Osteoblast (primary cell): ENCODE results near the gene SLC25A10. TPM values are rescaled to one million over a fixed set of nuclear protein-coding genes. Genes with fewer than 3 reads are reported as not detected.

Source experiments
- DNase-seq: peaks from one replicate; pipeline ENCODE4 v3.0.0; 2011; ENCODE audit warnings: low spot score, mixed read lengths; ENCODE audit not compliant: insufficient read length; ENCODE audit errors: missing footprints
- H2AFZ ChIP-seq: 2 replicates; pipeline ENCODE4 v1.6.0; 2011; ENCODE audit warnings: mild to moderate bottlenecking, low read length
- H3K27ac ChIP-seq: 2 replicates; pipeline ENCODE4 v1.5.1; 2011; ENCODE audit warnings: mild to moderate bottlenecking, low read depth, low read length, moderate library complexity
- H3K27me3 ChIP-seq: 2 replicates; pipeline ENCODE4 v1.6.0; 2012; ENCODE audit warnings: mild to moderate bottlenecking, control low read depth, inconsistent platforms, low read length, moderate library complexity; ENCODE audit not compliant: insufficient read depth
- H3K36me3 ChIP-seq: 2 replicates; pipeline ENCODE4 v1.5.1; 2011; ENCODE audit warnings: mild to moderate bottlenecking, low read length, control low read depth, moderate library complexity; ENCODE audit not compliant: insufficient read depth
- H3K4me1 ChIP-seq: 2 replicates; pipeline ENCODE4 v1.5.1; 2011; ENCODE audit warnings: mild to moderate bottlenecking, low read length, control low read depth, moderate library complexity; ENCODE audit not compliant: insufficient read depth
- H3K4me2 ChIP-seq: 2 replicates; pipeline ENCODE4 v1.6.0; 2011; ENCODE audit warnings: mild to moderate bottlenecking, low read length; ENCODE audit not compliant: insufficient read depth
- H3K4me3 ChIP-seq: fragments of 200-600 bp; sonication (generic); 3 replicates; pipeline ENCODE4 v1.5.1; 2012; ENCODE audit warnings: mild to moderate bottlenecking, low read length, inconsistent platforms; ENCODE audit not compliant: insufficient read depth
- H3K79me2 ChIP-seq: 2 replicates; pipeline ENCODE4 v1.6.0; 2012; ENCODE audit warnings: mild to moderate bottlenecking, low read length, control low read depth, inconsistent platforms; ENCODE audit not compliant: insufficient read depth
- H3K9me3 ChIP-seq: 2 replicates; pipeline ENCODE4 v1.5.1; 2011; ENCODE audit warnings: low read depth, low read length, control low read depth
- H4K20me1 ChIP-seq: 2 replicates; pipeline ENCODE4 v1.6.0; 2012; ENCODE audit warnings: mild to moderate bottlenecking, low read length, control low read depth; ENCODE audit not compliant: insufficient read depth
- CTCF ChIP-seq: IDR thresholded peaks from 2 replicates; pipeline ENCODE4 v1.5.1; 2011; ENCODE audit warnings: mild to moderate bottlenecking, low read depth, low read length, moderate library complexity; ENCODE audit errors: extremely low read depth
- total RNA-seq: library from RNA; depleted of rRNA; stranded (reverse); fragments of >200 nt; gene quantifications from 2 replicates; pipeline ENCODE4 v1.2.3, GENCODE V29; 2012

The SLC25A10 gene
- total RNA-seq, 1 donor = 7.6 TPM

DNA sequence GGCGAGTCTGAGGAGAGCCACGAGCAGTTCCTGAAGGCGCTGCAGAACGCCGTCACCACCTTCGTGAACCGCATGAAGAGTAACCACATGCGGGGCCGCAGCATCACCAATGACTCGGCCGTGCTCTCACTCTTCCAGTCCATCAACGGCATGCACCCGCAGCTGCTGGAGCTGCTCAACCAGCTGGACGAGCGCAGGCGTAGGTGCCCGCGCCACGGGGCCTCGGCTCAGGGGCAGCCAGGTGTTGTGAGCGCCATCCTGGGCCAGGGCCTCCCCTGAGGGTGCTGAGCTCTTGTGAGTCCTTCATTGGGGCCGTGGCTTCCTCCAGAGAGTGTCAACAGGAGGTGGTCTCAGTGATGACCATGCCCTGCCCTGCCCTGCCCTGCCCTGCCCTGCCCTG lies 16.3 kb upstream of the SLC25A10 start:
- Histone ChIP-seq H3K4me2 (no peak overlapping the region), H3K4me1 (no peaks in the 10 kb centered on the region), H2AFZ (no peak overlapping the region), H3K4me3 (no peak overlapping the region), H3K79me2 (peaks cover 80% of the 10 kb centered on the region), H3K27ac (no peak overlapping the region), H4K20me1 (peaks cover 38% of the 10 kb centered on the region), H3K9me3 (no peaks in the 10 kb centered on the region), H3K36me3 (peaks cover 81% of the 10 kb centered on the region), H3K27me3 (no peaks in the 10 kb centered on the region)
- TF ChIP-seq CTCF = no peak
- DNase-seq = no peak

DNA sequence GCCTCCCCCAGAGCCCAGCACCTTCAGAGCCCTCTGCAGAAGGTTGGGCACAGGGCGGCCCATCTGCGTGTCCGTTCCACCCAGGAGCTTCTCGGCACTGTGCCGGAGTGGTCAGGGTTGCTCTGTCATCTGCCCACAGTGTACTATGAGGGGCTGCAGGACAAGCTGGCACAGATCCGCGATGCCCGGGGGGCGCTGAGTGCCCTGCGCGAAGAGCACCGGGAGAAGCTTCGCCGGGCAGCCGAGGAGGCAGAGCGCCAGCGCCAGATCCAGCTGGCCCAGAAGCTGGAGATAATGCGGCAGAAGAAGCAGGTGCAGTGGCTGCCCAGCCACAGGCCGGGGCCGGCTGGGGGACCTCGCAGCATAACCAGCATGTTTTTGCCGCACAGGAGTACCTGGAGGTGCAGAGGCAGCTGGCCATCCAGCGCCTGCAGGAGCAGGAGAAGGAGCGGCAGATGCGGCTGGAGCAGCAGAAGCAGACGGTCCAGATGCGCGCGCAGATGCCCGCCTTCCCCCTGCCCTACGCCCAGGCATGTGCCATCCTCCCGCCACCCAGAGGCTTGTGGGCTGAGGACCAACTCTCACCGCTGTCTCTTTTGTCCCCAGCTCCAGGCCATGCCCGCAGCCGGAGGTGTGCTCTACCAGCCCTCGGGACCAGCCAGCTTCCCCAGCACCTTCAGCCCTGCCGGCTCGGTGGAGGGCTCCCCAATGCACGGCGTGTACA lies 15.7 kb upstream of the SLC25A10 start:
- H3K4me3 ChIP-seq = no peak overlapping the region
- no peak overlapping the region for H3K4me2 ChIP-seq
- H3K36me3 ChIP-seq = peaks cover 81% of the 10 kb centered on the region
- TF ChIP-seq CTCF = no peak
- H3K9me3 ChIP-seq = no peaks in the 10 kb centered on the region
- no peak overlapping the region for H3K27ac ChIP-seq
- DNase-seq = no peak
- no peaks in the 10 kb centered on the region for H3K4me1 ChIP-seq
- H4K20me1 ChIP-seq = peaks cover 40% of the 10 kb centered on the region
- H3K27me3 ChIP-seq = no peaks in the 10 kb centered on the region
- H2AFZ ChIP-seq = no peak overlapping the region
- peaks cover 80% of the 10 kb centered on the region for H3K79me2 ChIP-seq

DNA sequence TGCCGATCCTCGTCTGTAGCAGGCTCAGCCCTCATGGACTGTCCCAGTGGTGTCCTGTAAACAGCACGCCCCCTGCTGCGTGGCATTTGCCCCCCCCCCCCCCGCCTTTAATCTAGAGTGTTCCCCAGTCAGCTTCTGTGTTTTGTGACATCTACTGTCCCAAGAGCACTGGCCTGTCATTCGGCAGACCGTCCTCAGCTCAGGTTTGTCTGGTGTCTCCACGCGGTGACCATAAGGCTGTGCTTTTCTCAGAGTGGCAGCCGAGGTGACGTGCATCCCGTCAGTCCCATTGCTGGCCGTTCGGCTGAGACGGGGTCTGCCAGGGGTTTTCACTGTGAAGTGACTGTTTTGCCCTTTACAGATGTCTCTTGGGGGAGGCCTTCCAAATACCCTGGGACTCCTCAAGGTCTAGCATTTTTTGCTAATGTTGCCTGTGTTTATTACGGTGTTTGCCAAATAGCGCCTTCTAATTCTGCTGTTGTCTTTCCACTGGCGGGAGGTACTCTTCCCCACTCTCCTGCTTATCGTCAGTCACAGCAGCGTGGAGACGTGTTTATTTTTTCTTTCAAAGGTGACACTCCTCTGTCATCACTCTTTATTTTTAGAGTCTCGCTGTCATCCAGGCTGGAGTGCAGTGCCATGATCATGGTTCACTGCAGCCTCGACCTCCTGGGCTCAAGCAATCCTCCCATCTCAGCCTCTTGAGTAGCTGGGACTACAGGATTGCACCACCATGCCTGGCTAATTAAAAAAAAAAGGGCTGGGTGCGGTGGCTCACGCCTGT lies 14.6 kb upstream of the SLC25A10 start:
- H2AFZ ChIP-seq = no peak overlapping the region
- H3K4me3 ChIP-seq = no peak overlapping the region
- DNase-seq = no peak
- no peak for TF ChIP-seq CTCF
- H3K9me3 ChIP-seq = no peaks in the 10 kb centered on the region
- H3K27me3 ChIP-seq = no peaks in the 10 kb centered on the region
- H3K79me2 ChIP-seq = peaks cover 80% of the 10 kb centered on the region
- H3K4me2 ChIP-seq = no peak overlapping the region
- H3K27ac ChIP-seq = no peak overlapping the region
- peaks cover 43% of the 10 kb centered on the region for H4K20me1 ChIP-seq
- peaks cover 11% of the 10 kb centered on the region for H3K4me1 ChIP-seq
- H3K36me3 ChIP-seq = peaks cover 77% of the 10 kb centered on the region
